Gastroesophageal sphincter (tissue), 3 donors: ENCODE results near the gene TPST2.

Experiments
- CTCF ChIP-seq, 4 experiments: fragments of 200-600 bp in 2 of 4; fragments of 450-650 bp in 2 of 4; sonication (generic) in 1 of 4; IDR thresholded peaks; one replicate each; pipeline ENCODE4 v1.5.1; 2017 to 2019; ENCODE audit warnings: antibody characterized with exemption in 4 of 4, mild to moderate bottlenecking in 2 of 4, moderate library complexity in 2 of 4
- EP300 ChIP-seq: sonication (generic); formaldehyde crosslinking; IDR thresholded peaks from one replicate; pipeline ENCODE4 v1.6.1; 2017; ENCODE audit warnings: antibody characterized with exemption, mild to moderate bottlenecking
- POLR2A ChIP-seq, 2 donors: fragments of 450-650 bp; IDR thresholded peaks; one replicate each; pipeline ENCODE4 v1.6.1; 2017; ENCODE audit warnings: antibody characterized with exemption in 2 of 2, mild to moderate bottlenecking in 2 of 2, moderate library complexity in 1 of 2

- TF ChIP-seq CTCF (IDR thresholded peaks at IDR 0.05), result no peak
- no peak for TF ChIP-seq EP300
- no peak for TF ChIP-seq POLR2A (IDR thresholded peaks at IDR 0.05)
Measured at GRCh38 chr22:26593763-26594162, 3.8 kb upstream of the TPST2 start.
